H1 (cell line): Measurements from ENCODE around the gene CYP27C1. TPM values are rescaled to one million over a fixed set of nuclear protein-coding genes. Genes with fewer than 3 reads are reported as not detected.

Experiments
- BCL11A ChIP-seq, 2 experiments: IDR thresholded peaks; one replicate each; pipeline ENCODE4 v1.6.1; 2011; ENCODE audit warnings: low read depth in 2 of 2, low read length in 2 of 2, mild to moderate bottlenecking in 2 of 2
- CEBPB ChIP-seq: IDR thresholded peaks from 2 replicates; pipeline ENCODE4 v1.6.1; 2012; ENCODE audit warnings: low read depth, low read length
- NANOG ChIP-seq: IDR thresholded peaks from 2 replicates; pipeline ENCODE4 v1.6.1; 2011; ENCODE audit warnings: low read length, low read depth, mild to moderate bottlenecking, inconsistent platforms; ENCODE audit not compliant: insufficient read depth, poor library complexity, severe bottlenecking
- polyA plus RNA-seq, 7 experiments: library from polyadenylated mRNA; depleted of rRNA in 3 of 7; stranded (reverse) in 5 of 7; unstranded in 2 of 7; fragments of >200 nt in 5 of 7; fragments of 200-250 nt in 2 of 7; gene quantifications; 1 replicate in 5 of 7; 2 replicates in 1 of 7; 4 replicates in 1 of 7; pipeline versions ENCODE4 v1.2.1 to v1.2.3, GENCODE V29; 2011 to 2013; ENCODE audit warnings: missing spikeins in 2 of 7, mixed read lengths in 2 of 7
- total RNA-seq: library from RNA; stranded (reverse); fragmentation: NEBNext Ultra II Directional; extraction: Animal tissue kit (Norgen Biotek cat#: 25700); gene quantifications from 2 replicates; pipeline ENCODE4 v1.2.1, GENCODE V29; 2021
- TF ChIP-seq, protein P1 (sequence below): fragments of 300-600 bp; sonication (generic); IDR thresholded peaks from 2 replicates; pipeline ENCODE4 v1.7.1; 2012; ENCODE audit warnings: low read length, moderate library complexity, mild to moderate bottlenecking, inconsistent platforms; ENCODE audit not compliant: insufficient replicate concordance

The CYP27C1 gene
- total and polyA plus RNA-seq, 2 of the 8 experiments (the other 6 are each of a cell fraction or from before 2014, with no cell fraction given): 1.3 to 3.2 TPM

DNA sequence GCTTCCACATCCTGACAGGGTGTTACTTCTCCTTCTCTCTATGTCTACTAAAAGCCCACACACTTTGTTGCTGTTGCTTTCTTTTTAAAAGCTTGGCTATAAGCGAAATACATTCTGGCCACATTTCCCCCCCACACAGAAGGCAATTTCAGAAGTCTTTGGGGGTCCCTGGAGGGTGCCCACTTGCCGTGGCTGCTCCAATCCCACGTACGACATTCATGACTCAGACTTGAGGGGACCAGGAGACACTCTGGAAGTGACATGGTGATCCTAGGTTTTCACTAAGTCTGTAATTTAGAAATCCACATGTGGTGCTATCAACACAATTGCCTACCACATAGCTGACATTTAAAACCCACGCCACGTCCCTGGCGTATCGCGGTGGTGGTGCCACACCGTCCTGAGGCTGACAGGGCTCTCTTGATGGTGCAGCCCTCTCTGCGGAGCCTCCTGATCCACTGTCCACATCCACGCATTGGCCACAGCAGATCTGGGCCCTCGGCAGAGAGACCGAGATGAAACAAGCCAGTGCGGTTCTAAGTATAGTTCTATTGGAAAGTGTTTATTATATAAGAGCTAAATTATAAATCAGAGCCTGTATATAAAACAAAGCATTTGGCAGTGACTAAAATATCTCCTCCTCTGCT lies 42.4 kb downstream of the CYP27C1 start (continued):
- TF ChIP-seq, protein P1, sequence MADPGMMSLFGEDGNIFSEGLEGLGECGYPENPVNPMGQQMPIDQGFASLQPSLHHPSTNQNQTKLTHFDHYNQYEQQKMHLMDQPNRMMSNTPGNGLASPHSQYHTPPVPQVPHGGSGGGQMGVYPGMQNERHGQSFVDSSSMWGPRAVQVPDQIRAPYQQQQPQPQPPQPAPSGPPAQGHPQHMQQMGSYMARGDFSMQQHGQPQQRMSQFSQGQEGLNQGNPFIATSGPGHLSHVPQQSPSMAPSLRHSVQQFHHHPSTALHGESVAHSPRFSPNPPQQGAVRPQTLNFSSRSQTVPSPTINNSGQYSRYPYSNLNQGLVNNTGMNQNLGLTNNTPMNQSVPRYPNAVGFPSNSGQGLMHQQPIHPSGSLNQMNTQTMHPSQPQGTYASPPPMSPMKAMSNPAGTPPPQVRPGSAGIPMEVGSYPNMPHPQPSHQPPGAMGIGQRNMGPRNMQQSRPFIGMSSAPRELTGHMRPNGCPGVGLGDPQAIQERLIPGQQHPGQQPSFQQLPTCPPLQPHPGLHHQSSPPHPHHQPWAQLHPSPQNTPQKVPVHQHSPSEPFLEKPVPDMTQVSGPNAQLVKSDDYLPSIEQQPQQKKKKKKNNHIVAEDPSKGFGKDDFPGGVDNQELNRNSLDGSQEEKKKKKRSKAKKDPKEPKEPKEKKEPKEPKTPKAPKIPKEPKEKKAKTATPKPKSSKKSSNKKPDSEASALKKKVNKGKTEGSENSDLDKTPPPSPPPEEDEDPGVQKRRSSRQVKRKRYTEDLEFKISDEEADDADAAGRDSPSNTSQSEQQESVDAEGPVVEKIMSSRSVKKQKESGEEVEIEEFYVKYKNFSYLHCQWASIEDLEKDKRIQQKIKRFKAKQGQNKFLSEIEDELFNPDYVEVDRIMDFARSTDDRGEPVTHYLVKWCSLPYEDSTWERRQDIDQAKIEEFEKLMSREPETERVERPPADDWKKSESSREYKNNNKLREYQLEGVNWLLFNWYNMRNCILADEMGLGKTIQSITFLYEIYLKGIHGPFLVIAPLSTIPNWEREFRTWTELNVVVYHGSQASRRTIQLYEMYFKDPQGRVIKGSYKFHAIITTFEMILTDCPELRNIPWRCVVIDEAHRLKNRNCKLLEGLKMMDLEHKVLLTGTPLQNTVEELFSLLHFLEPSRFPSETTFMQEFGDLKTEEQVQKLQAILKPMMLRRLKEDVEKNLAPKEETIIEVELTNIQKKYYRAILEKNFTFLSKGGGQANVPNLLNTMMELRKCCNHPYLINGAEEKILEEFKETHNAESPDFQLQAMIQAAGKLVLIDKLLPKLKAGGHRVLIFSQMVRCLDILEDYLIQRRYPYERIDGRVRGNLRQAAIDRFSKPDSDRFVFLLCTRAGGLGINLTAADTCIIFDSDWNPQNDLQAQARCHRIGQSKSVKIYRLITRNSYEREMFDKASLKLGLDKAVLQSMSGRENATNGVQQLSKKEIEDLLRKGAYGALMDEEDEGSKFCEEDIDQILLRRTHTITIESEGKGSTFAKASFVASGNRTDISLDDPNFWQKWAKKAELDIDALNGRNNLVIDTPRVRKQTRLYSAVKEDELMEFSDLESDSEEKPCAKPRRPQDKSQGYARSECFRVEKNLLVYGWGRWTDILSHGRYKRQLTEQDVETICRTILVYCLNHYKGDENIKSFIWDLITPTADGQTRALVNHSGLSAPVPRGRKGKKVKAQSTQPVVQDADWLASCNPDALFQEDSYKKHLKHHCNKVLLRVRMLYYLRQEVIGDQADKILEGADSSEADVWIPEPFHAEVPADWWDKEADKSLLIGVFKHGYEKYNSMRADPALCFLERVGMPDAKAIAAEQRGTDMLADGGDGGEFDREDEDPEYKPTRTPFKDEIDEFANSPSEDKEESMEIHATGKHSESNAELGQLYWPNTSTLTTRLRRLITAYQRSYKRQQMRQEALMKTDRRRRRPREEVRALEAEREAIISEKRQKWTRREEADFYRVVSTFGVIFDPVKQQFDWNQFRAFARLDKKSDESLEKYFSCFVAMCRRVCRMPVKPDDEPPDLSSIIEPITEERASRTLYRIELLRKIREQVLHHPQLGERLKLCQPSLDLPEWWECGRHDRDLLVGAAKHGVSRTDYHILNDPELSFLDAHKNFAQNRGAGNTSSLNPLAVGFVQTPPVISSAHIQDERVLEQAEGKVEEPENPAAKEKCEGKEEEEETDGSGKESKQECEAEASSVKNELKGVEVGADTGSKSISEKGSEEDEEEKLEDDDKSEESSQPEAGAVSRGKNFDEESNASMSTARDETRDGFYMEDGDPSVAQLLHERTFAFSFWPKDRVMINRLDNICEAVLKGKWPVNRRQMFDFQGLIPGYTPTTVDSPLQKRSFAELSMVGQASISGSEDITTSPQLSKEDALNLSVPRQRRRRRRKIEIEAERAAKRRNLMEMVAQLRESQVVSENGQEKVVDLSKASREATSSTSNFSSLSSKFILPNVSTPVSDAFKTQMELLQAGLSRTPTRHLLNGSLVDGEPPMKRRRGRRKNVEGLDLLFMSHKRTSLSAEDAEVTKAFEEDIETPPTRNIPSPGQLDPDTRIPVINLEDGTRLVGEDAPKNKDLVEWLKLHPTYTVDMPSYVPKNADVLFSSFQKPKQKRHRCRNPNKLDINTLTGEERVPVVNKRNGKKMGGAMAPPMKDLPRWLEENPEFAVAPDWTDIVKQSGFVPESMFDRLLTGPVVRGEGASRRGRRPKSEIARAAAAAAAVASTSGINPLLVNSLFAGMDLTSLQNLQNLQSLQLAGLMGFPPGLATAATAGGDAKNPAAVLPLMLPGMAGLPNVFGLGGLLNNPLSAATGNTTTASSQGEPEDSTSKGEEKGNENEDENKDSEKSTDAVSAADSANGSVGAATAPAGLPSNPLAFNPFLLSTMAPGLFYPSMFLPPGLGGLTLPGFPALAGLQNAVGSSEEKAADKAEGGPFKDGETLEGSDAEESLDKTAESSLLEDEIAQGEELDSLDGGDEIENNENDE: no peak
- TF ChIP-seq CEBPB: no peak
- TF ChIP-seq BCL11A (IDR thresholded peaks at IDR 0.05; ENCODE audit: low read depth in 2 of 2, low read length in 2 of 2): no peak
- TF ChIP-seq NANOG: no peak
